GM20431 (cell line): ENCODE measurements around the gene STRIP1.

Experiments used
- in situ Hi-C: fragments of 300-500 bp; cut with MseI, MboI; formaldehyde crosslinking; loops from one replicate; pipeline ENCODE4 v1.15.0; 2020; ENCODE audit warnings: low sequenced_read_pairs; ENCODE audit not compliant: unreplicated experiment

STRIP1 gene

GRCh38 chr1:110089561-110090275 is 55.3 kb downstream of the STRIP1 start:
- in situ Hi-C loops = no loop called here

GRCh38 chr1:110091381-110091780 is 57.0 kb downstream of the STRIP1 start:
- in situ Hi-C loops = no loop called here

GRCh38 chr1:110091791-110092190 is 57.4 kb downstream of the STRIP1 start:
- in situ Hi-C loops = no loop called here

- in situ Hi-C loops = no loop called here
Measured at GRCh38 chr1:110092991-110093390, 58.6 kb downstream of the STRIP1 start.

- in situ Hi-C loops = no loop called here
Measured at GRCh38 chr1:110094931-110095654, 60.7 kb downstream of the STRIP1 start.

GRCh38 chr1:110097507-110098221 is 63.2 kb downstream of the STRIP1 start:
- in situ Hi-C loops = no loop called here

GRCh38 chr1:110098222-110099026 is 64.0 kb downstream of the STRIP1 start:
- in situ Hi-C loops = no loop called here

GRCh38 chr1:110100335-110100734 is 65.9 kb downstream of the STRIP1 start:
- in situ Hi-C loops = no loop called here

GRCh38 chr1:110102081-110102480 is 67.7 kb downstream of the STRIP1 start:
- in situ Hi-C loops = no loop called here
